Measurements from ENCODE around the gene ASB14.

DNA sequence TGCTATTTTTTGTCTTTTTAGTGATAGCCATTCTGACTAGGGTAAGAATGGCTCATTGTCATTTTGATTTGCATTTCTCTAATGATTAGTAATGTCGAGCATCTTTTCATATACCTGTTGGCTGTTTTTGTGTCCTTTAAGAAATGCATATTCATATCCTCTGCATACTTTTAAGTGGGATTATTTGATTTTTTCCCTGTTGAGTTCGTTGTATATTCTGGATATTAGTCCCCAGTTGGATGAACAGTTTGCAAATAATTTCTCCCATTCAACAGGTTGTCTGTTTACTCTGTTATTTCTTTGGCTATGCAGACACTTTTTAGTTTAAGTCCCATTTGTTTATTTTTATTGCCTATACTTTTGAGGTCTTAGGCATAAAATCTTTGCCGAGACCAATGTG lies 30.6 kb downstream of the ASB14 start:
- TF ChIP-seq CTCF (IDR thresholded peaks at IDR 0.05) (no peak), EZH2 (IDR thresholded peaks at IDR 0.05) (no peak), EZH2phosphoT487 (IDR thresholded peaks at IDR 0.05) (no peak)

Data from neural progenitor cell (in vitro differentiated cells).